HG03520 (cell line): ENCODE results near the gene PRSS48.
"Not testable (repeated sequence)": the region's sequence is repeated elsewhere in the genome, so short reads cannot be mapped to it uniquely, and the experiment has no call there.

Experiments used
- ATAC-seq: cut with Tn5 transposase; IDR thresholded peaks from one replicate; pipeline ENCODE4 v1.9.1; 2021; ENCODE audit warnings: mild to moderate bottlenecking, moderate library complexity; ENCODE audit not compliant: unreplicated experiment

The PRSS48 gene

DNA sequence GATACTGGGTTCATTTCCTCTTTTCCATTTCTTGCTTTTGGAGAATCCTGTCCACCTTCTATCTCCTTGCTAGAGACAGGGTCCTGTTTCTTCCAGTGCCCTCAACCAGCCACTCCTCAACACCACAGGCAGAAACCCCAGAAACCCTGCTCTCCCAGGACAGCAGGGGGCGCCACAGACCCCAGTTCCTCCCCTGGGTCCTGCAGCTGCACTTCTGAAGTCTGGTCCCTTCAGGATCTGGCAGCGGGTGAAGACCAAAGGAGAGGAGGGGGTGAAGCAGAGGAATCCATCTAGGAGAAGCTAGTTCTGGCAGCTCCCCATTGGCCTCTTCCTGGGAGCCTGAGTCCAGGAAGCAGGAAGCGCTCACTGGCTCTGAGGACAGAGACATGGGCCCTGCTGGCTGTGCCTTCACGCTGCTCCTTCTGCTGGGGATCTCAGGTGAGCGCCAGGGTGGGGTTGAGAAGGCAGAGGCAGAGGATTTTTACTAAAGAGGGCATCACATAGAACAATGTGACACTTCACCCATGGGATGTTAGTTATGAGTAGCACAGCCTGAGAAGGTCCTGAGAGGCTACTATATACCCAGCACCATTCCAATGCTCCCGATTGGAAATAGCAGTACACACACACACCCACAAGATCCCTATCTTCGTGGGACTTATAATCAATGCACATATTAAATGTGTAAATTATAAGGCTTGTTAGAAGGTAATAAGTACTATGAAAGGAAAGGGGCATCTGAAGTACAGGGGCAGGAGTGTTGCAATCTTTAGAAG lies at the start of gene PRSS48:
Gene PRSS48, plus strand, starts transcription at position 375 of the 776 bp plus-strand sequence. Its CDS starts 12 bp downstream, at position 387.
- peak; percentile 64 for ATAC-seq

DNA sequence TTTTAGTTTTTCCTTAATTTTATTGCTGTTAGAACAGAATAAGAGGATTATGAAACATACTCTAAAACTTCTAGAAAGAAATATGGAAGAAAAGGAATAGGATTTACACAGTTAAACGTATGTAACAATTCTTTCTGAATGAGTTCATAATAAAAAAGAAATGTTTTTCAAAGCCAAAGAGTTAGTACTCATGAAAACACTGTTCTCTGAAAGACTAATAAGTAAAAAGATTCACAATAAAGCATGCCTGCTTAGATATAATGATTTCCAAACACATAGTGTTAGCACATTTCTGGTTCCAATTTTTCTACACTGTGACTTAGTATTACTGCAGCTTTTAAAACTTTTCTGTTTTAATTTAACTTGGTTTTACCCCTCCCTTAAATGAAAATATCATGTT lies 49.8 kb upstream of the PRSS48 start:
- ATAC-seq, result no peak

DNA sequence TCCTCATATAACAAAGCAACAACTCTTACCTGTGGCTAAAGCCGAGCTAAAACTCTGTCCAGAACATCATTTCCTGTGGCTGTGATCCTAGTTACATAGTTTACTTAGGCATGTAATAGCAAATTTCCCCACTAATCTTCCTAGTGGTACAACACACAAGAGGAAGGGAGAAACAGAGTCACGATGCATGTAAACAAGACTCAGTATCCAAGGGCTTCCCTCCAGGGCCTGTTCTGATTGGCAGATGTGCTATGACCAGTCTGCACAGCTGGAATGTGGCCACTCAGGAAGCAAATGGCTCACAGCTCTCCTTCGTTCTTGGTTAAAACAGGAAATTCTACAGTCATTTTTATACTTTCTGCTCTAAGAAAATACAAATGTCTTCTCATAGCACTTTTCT lies 49.2 kb upstream of the PRSS48 start:
- no peak for ATAC-seq

DNA sequence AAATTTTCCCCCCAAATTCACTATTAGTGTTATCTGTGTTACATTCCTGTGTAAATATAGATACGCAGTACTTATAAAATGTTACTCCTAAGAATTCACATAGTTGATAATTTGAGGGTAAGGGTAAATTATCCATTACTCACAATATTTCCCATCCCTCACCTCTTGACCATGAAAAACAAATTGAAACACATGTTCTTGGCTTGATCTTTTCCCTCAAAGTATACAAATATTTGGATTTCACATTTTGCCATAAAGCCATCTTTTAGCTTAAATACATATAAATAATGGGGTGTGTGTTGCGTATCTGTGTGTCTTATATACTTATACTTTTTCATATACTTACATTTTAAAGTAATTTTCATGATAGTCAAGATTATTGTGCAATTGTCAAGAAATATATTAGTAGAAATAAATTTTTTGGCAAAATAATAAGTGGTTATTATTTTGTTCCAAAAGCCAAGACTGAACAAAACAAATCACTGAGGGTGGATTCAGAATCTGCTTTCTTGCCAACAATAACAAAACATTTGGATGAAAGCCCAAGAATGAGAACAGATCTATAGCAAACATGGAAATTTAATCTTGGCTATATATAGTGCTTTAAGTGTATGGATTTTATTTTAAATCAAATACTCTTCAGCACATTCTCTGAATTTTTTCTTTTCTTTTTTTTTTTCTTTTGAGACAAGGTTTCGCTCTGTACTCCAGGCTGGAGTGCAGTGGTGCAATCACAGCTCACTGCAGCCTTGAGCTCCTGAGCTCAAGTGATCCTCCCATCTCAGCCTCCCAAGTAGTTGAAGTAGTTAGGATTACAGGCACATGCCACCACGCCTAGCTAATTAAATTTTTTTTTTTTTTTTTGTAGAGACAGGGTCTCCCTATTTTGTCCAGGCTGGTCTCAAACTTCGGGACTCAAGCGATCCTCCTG lies 48.5 kb upstream of the PRSS48 start:
- ATAC-seq, result no peak

GRCh38 chr4:151231915-151232595 lies 44.9 kb upstream of the PRSS48 start:
- ATAC-seq, result no peak

DNA sequence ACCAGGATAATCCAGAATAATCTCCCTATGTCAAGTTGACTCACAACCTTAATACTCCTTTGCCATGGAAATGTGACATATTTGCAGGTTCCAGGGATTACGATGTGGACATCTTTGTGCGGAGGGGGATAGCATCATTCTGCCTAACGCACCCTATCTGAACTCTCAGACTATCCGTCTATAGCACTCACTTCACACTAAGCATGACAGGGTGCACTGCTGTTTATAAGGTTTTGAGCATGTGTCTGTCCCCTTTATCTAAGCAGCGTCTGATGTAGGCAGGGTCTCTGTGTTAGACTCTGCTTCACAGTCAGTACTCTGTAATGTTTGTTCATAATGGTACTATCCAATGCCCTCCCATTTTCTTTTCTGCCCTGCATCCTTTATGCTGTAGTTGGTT lies 43.4 kb upstream of the PRSS48 start:
- no peak for ATAC-seq

- ATAC-seq, result not testable (repeated sequence)
Observed at GRCh38 chr4:151235373-151235772, 41.6 kb upstream of the PRSS48 start.

GRCh38 chr4:151236036-151236435 lies 40.9 kb upstream of the PRSS48 start:
- ATAC-seq, result no peak

- no peak for ATAC-seq
Observed at GRCh38 chr4:151238477-151238876, 38.5 kb upstream of the PRSS48 start.

DNA sequence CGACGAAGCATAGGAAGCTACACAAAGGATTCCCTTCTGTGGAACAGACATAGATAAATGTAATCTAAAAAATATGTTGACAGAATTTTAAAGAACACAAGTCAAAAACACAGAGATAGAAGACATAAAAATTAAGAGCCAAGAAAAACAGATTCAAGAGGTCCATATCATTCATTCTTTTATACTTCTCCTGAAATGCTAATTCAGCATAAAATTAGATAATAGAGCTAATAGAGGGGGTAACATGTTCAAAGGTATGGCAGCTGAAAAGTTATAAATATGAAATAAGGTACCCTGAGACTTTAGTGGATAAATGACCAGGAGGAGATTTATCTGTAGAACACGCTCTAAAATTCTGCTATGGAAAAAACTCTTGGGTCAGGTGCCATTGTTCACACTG lies 37.4 kb upstream of the PRSS48 start:
- no peak for ATAC-seq

- ATAC-seq, result no peak
Observed at GRCh38 chr4:151242305-151242704, 34.7 kb upstream of the PRSS48 start.

GRCh38 chr4:151246742-151247141 lies 30.2 kb upstream of the PRSS48 start:
- ATAC-seq, result no peak

DNA sequence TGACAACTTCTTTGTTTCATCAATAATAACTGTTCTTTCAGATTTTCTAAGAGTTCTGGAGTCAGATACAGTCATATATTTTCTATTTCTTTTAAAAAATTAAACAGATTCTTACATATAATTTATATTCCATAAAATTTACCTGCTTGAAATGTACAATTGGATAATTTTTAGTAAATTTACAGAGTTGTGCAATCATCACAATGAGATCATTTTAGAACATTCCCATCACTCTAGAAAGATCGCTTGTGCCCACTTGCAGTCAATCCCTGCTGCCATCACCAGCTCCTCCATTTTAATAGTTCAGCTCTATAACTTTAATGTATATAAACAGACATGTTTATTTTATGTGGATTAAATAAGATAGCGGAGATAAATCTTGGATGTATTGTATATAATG lies 29.6 kb upstream of the PRSS48 start:
- no peak for ATAC-seq

- no peak for ATAC-seq
Observed at GRCh38 chr4:151248519-151248918, 28.4 kb upstream of the PRSS48 start.

DNA sequence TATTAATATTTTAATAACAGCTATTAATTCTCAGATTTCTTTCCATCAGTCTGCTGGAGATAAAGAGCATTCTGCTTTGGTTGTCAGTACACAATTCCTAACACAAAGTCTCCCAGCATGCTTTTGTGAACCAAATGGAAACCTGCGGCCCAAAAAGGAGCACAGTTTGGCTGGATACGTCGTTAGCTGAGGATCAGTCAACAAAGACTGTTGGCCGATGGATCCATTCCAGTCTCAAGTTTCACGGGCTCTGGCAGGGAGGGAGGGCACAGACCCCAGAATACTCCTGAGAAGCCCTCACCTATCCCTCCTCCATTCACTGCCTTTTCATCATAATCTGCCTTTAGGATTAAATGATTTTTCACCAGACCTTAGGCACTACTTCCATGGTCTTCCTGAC lies 26.3 kb upstream of the PRSS48 start:
- ATAC-seq, result no peak

DNA sequence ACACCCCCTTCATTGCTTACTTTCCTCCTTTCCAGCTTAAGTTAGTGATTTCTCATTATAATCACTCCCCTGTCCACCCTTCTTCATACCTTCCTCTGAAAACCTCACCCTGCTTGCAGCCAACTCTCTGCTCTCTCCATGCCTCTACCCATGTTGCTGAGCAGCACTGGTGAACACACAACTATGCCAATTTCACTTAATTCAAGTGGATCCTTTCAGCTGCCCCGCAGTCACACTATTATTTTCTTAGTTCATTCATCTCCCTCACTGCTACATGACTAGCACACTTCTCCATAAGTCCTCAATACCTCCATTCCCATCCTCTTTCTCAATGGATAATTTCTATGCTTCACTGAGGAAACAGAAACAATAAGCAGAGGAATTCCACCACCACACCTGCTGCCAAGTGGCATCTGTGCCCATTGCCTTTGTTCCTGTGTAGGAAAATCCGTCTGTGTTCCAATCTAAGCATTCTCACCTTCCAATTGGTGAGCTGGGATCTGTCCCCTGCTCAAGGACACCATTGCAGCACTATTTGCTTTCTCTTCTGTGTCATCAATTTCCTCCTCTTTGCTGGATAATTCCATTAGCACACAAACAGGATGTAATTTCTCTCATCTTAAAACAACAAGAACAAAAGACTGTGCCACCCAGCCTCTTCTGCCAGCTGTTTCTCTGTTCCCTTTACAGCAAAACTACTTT lies 25.2 kb upstream of the PRSS48 start:
- no peak for ATAC-seq

DNA sequence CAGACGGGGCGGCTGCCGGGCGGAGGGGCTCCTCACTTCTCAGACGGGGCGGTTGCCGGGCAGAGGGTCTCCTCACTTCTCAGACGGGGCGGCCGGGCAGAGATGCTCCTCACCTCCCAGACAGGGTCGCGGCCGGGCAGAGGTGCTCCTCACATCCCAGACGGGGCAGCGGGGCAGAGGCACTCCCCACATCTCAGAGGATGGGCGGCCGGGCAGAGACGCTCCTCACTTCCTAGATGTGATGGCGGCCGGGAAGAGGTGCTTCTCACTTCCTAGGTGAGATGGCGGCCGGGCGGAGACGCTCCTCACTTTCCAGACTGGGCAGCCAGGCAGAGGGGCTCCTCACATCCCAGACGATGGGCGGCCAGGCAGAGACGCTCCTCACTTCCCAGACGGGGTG lies 21.7 kb upstream of the PRSS48 start:
- ATAC-seq, result not testable (repeated sequence)

GRCh38 chr4:151255680-151256079 lies 21.3 kb upstream of the PRSS48 start:
- ATAC-seq, result not testable (repeated sequence)

GRCh38 chr4:151256134-151256533 lies 20.8 kb upstream of the PRSS48 start:
- no peak for ATAC-seq

DNA sequence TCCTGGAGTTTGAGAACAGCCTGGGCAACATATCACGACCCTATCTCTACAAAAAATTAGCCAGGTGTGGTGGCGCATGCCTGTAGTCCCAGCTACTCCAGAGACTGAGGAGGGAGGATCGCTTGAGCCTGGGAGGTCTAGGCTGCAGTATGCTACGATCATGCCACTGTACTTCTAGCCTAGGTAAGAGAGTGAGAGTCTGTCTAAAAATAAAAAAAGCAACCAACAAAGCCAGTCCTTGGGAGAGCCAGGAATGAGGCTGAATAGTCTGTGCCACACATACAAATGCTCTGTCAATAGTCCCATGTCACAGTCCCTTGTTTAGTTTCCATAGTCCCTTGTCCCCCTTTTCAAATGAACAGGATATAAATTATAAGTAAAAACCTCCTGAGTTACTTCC lies 19.3 kb upstream of the PRSS48 start:
- no peak for ATAC-seq

- no peak for ATAC-seq
Observed at GRCh38 chr4:151259752-151260151, 17.2 kb upstream of the PRSS48 start.
